WI38 (cell line): ENCODE measurements around the gene UBXN11.
A peak's percentile ranks its signal among the peaks of the same experiment; 100 is the strongest.
"Not testable (repeated sequence)": the region's sequence is repeated elsewhere in the genome, so short reads cannot be mapped to it uniquely, and the experiment has no call there.

ENCODE experiments used
- H3K4me3 ChIP-seq: 2 replicates; pipeline ENCODE4 v1.5.1; 2011; ENCODE audit warnings: low read depth, mild to moderate bottlenecking, control low read depth, low read length
- CTCF ChIP-seq: IDR thresholded peaks from 2 replicates; pipeline ENCODE4 v1.5.1; 2012; ENCODE audit warnings: low read depth, mild to moderate bottlenecking, control low read depth, low read length

UBXN11 gene

GRCh38 chr1:26335774-26336476, 29.5 kb upstream of the UBXN11 start:
- H3K4me3 ChIP-seq = peak overlapping the region; percentile 52
- TF ChIP-seq CTCF = no peak

GRCh38 chr1:26333312-26333711, 26.9 kb upstream of the UBXN11 start:
- H3K4me3 ChIP-seq = not testable (repeated sequence)

GRCh38 chr1:26330276-26330675, 23.8 kb upstream of the UBXN11 start:
- no peak overlapping the region for H3K4me3 ChIP-seq
- no peak for TF ChIP-seq CTCF

GRCh38 chr1:26329380-26329779, 22.9 kb upstream of the UBXN11 start:
- not testable (repeated sequence) for H3K4me3 ChIP-seq

- H3K4me3 ChIP-seq = no peak overlapping the region
- TF ChIP-seq CTCF = no peak
These were observed 22.2 kb upstream of the UBXN11 start for GRCh38 chr1:26328597-26328996.

GRCh38 chr1:26327956-26328362, 21.5 kb upstream of the UBXN11 start:
- no peak for TF ChIP-seq CTCF

GRCh38 chr1:26324550-26324949, 18.1 kb upstream of the UBXN11 start:
- no peak for TF ChIP-seq CTCF
- H3K4me3 ChIP-seq = no peak overlapping the region

More at GRCh38 chr1:26327956-26328362, 21.5 kb upstream of the UBXN11 start:
- no peak overlapping the region for H3K4me3 ChIP-seq

GRCh38 chr1:26323382-26323781, 16.9 kb upstream of the UBXN11 start:
- TF ChIP-seq CTCF = no peak
- no peak overlapping the region for H3K4me3 ChIP-seq
